ENCODE data around the gene LRFN5.
A peak's percentile ranks its signal among the peaks of the same experiment; 100 is the strongest.
"Not testable (repeated sequence)": the region's sequence is repeated elsewhere in the genome, so short reads cannot be mapped to it uniquely, and the experiment has no call there.

The LRFN5 gene

GRCh38 chr14:41606532-41607303 is at the start of gene LRFN5:
Gene LRFN5 (plus strand): TSS chr14:41606876.
- DNase-seq: no peak

GRCh38 chr14:41558490-41558889 is 48.2 kb upstream of the LRFN5 start:
- peak; percentile 70 for DNase-seq

GRCh38 chr14:41566864-41567263 is 39.8 kb upstream of the LRFN5 start:
- DNase-seq: not testable (repeated sequence)

GRCh38 chr14:41568979-41569378 is 37.7 kb upstream of the LRFN5 start:
- DNase-seq: no peak

- peak; percentile 76 for DNase-seq
Measured at GRCh38 chr14:41570415-41571155, 36.1 kb upstream of the LRFN5 start.

- DNase-seq: no peak
Measured at GRCh38 chr14:41586237-41586636, 20.4 kb upstream of the LRFN5 start.

GRCh38 chr14:41597647-41598046 is 9.0 kb upstream of the LRFN5 start:
- no peak for DNase-seq

- DNase-seq: not testable (repeated sequence)
Measured at GRCh38 chr14:41599805-41600385, 6.8 kb upstream of the LRFN5 start.

GRCh38 chr14:41604721-41605531 is 1.8 kb upstream of the LRFN5 start:
- DNase-seq: no peak

- no peak for DNase-seq
Measured at GRCh38 chr14:41605550-41606281, 960 bp upstream of the LRFN5 start.

- DNase-seq: no peak
Measured at GRCh38 chr14:41606282-41606531, 469 bp upstream of the LRFN5 start.

- no peak for DNase-seq
Measured at GRCh38 chr14:41607304-41607775, 664 bp downstream of the LRFN5 start.

GRCh38 chr14:41607966-41608663 is 1.4 kb downstream of the LRFN5 start:
- DNase-seq: no peak

- DNase-seq: no peak
Measured at GRCh38 chr14:41608681-41609390, 2.2 kb downstream of the LRFN5 start.

- no peak for DNase-seq
Measured at GRCh38 chr14:41609704-41610183, 3.1 kb downstream of the LRFN5 start.

- DNase-seq: no peak
Measured at GRCh38 chr14:41615011-41615595, 8.4 kb downstream of the LRFN5 start.

GRCh38 chr14:41623736-41624135 is 17.1 kb downstream of the LRFN5 start:
- DNase-seq: no peak

- DNase-seq: no peak
Measured at GRCh38 chr14:41629876-41630275, 23.2 kb downstream of the LRFN5 start.

- DNase-seq: no peak
Measured at GRCh38 chr14:41634286-41634685, 27.6 kb downstream of the LRFN5 start.
